ENCODE measurements around the gene EI24.

The EI24 gene

DNA sequence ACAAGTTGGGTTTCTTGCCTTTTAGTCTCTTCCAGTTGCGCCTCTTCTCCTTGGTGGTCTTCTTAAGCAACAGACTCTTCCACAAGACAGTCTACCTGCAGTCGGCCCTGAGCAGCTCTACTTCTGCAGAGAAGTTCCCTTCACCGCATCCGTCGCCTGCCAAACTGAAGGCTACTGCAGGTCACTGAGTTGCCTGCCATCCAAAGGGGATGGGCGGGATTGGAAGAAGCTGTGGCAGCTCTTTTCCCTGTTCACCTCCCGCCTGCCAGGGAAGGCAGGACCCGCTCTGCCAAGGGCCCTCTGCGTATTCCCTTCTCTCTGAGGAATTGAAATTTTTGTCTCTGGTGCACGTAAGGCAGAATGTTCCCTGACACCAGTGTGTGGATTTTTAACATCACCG, 14.2 kb downstream of the EI24 start:
- no peak for DNase-seq

DNA sequence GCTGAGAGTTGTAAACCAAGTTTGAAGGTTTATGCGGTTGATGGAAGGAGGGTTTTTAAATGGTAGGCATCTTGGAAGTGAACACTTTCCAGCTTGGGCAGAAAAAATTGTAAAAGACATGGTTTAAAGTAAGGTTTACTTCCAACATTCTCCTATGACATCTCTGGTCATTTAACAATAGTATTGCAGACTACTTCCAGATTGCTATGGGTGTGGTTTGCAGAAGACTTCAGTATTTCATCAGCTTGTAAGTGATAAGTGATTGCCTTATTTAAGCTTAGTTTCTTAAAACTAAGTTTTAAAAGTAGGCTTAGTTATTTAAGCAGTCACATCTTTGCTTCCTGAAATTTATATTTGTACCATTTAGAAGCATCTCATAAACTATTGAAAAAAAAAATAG, 16.2 kb downstream of the EI24 start:
- no peak for DNase-seq

DNA sequence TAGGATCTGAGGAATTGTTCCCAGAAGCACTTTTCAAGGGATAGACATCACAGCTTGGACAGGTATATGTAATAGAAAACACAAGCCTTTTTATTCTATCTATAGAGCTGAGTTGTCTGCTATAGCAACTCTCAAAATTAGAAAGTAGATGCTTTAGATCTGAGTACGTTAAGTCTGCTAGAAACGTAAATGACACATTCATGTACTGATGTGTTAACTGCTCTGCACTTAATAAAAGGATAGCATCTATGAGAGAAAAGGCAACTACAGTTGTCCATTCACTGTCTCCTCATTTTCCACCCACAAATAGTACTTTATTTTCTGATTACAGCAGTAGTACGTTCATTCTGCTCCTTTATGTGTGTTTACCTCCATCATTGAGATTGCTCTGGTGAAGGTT, 17.3 kb downstream of the EI24 start:
- no peak for DNase-seq

DNA sequence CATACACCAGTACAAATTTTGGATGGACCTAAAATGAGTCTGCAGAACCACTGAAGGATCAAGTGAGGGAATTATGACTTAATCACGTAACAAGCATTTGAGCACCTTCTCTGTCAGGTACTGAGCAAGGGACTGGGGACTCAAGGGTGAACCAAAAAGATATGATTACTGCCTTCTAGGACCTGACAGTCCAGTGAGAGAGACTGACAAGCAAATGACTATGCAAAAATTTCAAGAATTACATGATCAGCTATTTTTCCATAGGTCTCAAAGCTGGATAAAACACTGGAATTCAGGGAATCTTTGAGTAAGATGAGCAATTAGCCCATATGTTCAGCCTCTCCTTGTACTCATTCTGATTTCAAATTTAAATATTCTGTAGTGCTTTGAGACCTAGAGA, 18.2 kb downstream of the EI24 start:
- DNase-seq: no peak

DNA sequence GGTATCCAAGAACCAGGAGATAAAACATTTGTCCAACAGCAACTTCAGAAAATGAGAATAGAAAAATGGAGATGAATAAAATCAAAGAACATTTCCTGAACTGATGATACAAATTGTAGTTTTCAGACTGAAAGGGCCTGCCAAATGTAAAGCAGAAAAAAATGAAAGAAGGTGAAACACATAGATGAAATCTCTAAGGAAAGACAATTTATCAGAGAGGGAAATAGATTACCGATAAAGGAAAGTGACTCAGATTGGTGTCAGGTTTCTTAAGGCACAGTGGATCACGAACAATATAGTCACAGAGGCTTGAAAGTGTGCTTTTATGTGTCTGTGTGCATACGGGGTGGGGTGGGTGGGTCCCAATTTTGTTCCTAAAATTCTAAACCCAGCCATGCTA, 19.2 kb downstream of the EI24 start:
- DNase-seq: no peak

DNA sequence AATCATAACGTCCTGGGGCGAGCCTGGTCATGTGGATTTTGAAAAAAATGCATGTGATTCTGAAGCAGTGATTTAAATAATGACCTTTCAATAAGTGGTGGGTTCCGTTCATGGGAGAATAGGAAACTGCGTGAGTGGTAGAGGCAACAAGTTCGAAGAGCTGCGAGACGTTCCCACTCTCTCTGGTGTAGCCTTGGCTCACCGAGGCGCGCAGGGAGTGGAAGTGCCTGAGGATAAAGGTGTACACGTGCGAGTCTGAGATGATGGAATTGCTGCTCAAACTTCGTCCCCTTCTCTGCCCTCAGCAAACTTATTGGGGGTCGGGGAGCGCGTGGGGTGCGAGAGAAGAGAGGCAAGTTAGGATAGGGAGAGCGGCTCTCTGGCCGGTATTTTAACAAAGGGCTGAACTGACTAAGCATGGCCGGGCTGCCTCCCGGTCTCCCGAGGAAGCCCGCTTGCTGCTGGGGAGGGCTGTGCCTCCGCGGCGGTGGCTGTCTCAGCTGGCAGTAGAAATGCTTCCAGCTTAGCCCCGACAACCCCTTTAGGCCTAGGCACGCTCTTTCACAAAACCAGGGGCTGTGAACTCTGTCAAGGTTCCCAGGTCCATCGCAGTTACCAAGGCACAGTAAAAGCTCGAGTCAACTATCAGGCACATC, 22.5 kb downstream of the EI24 start:
- peak; percentile 46 for DNase-seq

DNA sequence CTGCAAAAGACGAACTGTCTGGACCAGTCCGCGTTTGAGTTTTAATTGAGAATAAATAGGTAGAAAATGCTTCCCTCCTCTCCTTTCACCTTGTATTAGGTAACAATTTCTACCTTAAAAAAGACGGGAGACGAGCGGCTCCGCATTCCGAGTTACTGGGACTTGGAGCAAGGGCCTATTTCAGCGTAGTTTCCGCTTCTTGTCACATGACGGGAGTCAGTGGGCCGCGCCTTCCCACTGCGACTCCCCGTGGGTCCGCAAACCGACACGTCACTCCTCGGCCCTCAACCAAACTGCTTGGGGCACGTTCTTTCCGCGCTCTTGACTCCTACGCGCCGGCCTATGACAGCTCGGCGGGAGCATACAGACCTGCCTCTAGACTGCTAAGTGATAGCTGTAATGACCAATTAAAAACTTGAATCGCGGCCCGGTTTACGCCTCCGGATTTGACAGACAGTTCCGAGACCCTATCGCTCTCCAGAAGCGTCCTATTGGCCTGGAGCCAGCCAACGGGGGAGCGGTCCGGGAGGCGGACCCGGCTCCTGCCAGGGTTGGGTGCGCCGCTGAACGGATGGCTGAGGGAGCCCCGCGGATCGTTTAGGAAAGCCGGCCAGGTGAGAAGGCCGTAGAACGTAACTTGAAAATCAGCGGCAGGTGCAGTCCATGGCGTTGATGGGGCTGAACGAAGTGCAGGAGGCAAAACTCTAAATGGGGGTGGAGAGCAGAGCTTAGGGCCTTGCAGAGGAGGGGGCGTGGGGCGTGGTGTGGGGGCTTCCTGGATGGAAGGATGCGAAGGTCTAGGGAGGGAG, 23.2 kb downstream of the EI24 start, which contains the start of gene STT3A:
TSS of gene STT3A (plus strand) at position 548 of the 809 bp plus-strand sequence. CDS start 3,064 bp downstream, outside the sequence.
- peak; percentile 96 for DNase-seq

DNA sequence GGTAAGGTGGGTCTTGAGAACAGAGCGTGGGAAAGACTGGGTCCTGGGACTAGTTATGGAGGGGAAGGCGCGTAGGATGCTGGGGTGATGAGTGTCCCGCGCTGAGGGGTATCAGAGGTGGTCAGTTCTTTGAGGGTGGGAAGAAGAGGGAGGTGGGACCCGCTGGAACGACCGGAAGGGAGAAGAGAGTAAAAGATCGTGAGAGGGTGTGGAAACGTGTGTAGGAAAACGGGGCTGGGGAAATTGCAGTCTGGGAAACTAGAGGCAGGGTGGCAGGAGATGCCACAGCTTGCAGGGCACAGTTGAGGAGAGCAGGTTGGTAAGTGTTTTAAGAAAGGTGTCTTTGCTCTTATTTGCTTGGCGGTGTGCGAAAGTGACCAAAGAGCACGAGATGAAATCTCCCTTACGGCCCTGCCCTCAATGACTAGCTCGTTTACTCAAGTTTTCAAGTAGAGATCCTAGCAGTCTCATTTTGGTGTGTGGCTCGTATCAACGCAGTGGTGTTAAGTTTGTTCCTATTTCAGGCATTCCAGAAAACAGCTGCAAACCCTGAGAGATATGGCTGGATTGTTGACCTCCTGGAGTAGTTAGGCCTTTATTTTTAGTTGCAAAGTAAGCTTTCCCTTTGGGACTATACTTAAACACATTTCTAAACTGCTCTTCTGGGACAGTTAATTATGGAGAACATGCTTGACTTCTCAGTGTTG, 24.0 kb downstream of the EI24 start:
- DNase-seq: no peak

DNA sequence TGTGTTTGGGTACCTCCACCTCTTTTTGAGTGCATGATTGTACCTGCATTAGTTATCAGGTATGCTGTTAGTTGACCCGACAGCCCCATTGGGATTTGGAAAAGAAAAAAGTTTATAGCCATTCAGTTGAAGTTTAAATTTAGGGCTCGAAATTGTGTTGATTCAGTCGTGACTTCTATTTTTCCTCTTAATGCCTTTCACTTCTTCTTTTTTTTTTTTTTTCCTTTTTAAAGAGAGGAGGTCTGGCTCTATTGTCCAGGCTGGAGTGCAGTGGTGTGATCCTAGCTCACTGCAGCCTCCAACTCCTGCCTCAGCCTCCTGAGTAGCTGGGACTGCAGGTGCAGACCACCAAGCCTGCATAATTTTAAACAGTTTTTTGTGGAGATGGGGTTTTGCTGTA, 25.7 kb downstream of the EI24 start:
- no peak for DNase-seq

DNA sequence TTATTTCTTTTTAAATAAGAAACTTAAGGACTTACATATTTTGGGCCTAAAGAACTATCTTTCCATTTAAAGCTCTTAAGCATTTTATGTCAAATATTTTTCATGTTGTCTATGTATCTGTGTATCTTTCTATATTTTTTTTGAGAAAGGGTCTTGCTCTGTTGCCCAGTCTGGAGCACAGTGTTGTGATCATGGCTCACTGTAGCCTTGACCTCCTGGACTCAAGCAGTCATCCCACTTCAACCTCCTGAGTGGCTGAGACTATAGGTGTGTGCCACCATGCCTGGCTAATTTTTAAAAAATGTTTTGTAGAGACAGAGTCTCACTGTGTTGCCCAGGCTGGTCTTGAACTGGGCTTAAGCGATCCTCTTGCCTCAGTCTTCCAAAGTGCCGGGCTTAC, 31.4 kb downstream of the EI24 start:
- DNase-seq: no peak

DNA sequence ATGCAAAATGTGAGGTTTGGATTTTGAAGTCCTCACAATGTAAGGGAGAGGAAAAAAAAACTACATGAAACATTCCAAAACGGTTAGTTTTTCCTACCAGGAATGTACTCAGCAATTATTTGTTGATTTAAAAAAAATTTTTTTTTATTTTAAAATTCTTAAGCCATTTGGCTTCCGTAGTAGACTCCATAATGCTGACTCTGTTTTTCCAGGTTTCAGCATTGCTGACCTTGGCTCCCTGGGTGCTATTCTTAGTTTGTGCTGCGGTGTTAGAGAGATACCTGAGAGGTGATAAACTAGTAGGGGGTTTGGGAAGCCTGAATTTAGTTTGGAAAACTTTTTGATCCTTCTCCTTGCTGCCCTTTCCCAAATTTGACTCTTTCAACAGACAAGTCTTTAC, 33.9 kb downstream of the EI24 start:
- DNase-seq: no peak

DNA sequence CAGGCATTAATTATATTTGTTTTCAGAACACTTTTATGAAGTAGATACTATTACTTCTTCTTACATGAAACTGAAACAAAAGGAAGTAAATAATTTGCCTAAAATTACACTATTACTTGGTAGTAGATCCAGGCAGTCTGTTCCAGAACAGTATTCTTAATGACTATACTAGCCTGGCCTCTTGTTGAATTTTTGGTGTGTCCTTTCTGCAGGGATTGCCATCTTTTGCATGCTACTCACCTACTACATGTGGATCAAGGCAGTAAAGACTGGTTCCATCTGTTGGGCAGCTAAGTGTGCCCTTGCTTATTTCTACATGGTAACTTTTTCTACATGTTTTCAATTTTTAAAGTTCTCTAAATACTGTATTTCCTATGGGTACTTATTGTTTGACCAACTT, 36.1 kb downstream of the EI24 start:
- no peak for DNase-seq

DNA sequence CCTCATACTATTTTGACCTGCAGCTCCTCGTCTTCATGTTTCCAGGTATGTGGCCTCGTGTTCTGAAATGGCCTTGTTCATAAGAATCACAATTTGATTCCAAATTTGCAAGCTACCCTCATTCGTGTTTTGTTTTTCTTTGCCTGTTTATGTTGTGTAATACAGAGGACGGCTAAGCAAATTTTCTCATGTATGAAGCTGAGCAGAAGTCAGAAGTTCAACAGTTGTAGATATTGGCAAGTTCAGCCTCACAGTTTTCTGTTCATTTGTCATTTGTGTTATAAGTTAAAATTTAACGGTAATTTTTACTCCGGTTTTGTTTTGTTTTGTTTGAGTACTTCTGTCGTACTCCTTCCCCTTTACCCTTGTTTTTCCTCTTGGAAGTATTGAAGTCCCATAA, 40.3 kb downstream of the EI24 start:
- no peak for DNase-seq

DNA sequence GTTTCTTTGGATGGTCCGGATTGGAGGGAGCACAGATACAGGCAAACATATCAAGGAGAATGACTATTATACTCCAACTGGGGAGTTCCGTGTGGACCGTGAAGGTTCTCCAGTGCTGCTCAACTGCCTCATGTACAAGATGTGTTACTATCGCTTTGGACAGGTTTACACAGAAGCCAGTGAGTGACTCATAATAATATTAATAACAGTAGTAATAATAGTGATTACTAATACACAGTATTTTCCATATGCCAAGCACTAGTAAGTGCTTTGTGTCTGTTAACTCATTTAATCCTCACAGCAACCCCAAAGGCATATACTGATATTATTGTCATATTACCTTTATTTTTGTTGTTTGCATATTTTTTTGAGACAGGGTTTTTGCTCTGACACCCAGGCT, 49.1 kb downstream of the EI24 start:
- DNase-seq: no peak

DNA sequence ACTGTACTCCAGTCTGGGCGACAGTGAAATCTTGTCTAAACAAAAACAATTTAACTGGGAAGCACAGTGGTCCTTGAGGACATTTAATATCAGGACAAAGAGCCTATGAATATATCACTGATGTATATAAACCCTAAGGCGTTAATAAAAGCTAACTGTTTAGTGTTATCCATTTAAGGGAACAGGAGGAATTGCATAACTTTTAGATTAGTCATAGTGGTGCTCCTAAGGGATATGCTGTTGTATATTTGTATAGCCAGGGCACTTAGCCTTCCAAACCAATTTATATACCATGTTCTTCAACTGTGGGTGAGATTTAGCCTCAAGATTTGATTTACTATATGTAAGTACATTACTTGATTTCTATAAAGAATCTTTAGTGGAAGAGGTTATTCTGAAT, 52.7 kb downstream of the EI24 start:
- DNase-seq: no peak

DNA sequence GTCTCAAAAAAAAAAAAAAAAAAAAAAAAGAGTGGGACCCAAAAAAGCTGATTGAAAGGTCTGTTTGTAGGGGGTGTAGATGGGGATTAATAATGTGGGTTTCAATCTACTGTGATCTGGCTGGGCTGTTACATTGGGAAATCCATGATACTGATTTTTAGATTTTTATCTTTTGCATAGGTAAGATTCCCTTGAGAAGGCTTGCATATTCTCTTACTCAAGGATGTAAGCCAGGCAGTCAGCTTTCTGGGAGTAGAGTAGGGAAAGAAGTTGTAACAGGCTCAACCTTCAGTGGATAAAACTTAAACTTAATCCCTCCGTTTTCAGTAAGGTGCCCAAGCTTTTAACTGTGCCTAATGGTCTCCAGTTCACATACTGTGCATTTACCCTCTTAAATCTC, 53.8 kb downstream of the EI24 start:
- DNase-seq: no peak

DNA sequence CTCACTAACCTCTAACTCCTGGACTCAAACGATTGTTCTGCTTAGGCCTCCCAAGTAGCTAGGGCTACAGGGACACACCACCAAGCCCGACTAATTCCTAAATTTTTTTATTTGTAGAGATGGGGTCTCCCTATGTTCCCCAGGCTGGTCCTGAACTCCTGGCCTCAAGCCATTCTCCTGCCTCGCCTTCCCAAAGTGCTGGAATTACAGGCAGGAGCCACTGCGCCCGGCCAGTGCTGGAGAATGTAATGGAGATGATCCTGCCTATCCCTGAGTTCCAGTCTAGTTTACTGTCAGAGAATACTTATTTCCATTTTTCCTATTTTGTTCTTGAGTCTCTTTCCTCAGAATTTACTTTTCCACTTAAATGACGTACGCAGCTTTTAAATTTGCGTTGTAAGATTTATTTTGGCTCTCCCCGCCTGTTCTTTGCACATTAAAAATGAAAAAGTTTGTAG, 55.5 kb downstream of the EI24 start, which contains the start of gene CHEK1:
TSS of gene CHEK1 (plus strand) at position 408 of the 458 bp plus-strand sequence. CDS start 1,606 bp downstream, outside the sequence.
- DNase-seq: no peak

DNA sequence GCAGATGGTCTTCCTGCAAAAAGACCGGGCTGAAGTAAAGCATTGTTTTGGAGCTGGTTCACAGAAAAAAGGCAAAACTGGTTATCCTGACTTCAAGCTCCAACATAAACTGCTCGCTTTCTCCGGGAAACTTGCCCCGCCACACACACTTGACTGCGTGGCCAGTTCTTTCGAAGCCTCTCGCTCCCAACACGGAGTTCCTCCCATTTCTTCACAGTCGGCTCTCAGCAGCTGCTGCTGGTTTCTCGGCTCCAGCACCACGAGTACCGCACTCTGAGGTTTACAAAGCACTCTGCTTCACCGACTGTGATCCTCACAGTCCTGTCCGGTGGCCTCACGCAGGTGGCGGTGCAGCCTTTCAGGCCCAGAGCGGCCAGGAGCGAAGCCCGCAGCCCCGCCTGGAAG, 56.0 kb downstream of the EI24 start:
- no peak for DNase-seq

DNA sequence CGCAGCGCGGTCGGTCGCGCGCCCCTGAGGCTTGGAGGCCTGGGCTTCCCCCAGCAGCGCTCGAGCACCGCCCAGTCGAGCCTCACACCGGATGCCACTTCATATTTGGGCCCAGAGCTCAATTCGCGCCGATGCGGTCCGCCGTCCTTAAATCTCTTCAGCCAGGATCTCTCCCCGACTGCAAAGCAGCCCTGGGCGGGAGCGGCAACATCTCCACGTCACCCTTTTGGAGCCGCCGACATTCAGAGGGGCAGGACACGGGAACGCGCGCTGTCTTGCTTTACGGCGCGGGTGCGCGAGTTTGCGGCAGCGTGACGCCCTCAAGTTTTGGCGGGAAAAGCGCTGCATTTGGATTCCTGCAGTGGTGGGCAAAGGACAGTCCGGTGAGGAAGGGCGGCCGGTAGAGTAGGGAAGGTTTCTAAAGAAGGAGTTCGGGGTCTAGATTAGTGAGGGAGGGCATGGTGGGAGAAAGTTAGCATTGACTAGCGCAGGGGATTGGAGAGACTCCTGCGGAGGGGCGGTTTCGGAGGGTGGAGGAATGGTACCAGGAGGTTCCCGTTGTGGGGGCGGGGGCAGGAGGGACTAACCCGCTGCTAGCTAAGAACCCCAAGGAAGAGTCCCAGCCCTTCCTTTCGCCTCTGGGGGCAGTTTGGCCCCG, 56.5 kb downstream of the EI24 start:
- peak; percentile 87 for DNase-seq

DNA sequence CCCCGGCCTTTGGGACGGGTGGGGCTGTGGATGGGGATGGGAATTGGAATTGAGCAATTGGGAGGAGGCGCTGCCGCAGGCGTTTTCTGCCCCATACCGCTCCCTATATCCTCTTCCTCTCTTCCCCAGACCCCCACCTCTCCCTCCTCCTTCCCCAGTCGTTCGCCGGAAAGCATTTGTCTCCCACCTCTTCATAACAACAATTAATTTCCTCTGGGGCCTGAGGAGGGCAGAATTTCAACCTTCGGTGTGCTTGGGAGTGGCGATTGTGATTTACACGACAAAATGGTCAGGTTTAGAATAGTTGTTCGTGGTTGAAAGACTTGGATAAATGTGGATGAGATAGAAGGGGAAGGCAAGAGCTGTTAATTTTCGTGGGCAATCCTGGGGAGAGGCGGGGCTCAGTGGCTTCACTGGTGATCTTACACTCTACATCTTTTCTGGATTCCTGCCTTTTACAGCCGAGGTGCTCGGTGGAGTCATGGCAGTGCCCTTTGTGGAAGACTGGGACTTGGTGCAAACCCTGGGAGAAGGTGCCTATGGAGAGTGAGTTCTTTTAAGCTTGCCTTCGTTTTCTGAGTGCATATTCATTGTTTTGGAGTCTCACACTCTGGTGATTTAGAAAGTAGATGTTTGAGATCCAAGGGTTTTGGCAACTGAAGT, 57.1 kb downstream of the EI24 start:
- peak; percentile 26 for DNase-seq

DNA sequence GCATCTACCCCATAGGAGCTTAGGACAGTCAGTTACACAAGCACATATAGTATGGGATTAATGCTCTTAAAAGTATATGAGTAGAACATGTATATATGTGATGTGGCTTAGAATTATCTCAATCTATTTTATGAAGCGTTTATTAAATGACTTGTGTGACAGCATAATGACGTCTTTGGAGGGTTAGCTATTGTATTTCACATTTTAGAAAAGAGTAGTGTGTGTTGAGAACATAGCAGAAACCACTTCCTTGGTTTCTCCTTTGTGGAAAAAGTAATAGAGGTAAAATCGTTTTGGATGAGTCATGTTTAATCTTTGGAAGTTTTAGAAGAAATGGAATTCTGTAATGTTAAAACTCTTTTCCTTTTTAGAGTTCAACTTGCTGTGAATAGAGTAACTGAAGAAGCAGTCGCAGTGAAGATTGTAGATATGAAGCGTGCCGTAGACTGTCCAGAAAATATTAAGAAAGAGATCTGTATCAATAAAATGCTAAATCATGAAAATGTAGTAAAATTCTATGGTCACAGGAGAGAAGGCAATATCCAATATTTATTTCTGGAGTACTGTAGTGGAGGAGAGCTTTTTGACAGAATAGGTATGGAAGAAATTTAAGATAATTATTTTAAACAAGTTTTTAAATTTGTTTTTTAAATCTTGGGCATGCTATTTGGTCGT, 58.1 kb downstream of the EI24 start:
- DNase-seq: no peak

Measured in activated naive CD4-positive, alpha-beta T cell treated with Interleukin-2 at 50 U/mL for 16 hours (primary cell).